SK-N-SH (cell line): ENCODE results near the gene MCAM.

Experiments used
- CTCF ChIP-seq: fragments of 200-600 bp; sonication (generic); IDR thresholded peaks from 2 replicates; pipeline ENCODE4 v1.6.1; 2017; ENCODE audit warnings: antibody characterized with exemption, mild to moderate bottlenecking, moderate library complexity
- EZH2phosphoT487 ChIP-seq: fragments of 200-600 bp; sonication (generic); IDR thresholded peaks from 2 replicates; pipeline ENCODE4 v1.6.1; 2017; ENCODE audit warnings: low read depth, mixed run types, mild to moderate bottlenecking, antibody characterized with exemption, moderate library complexity, borderline replicate concordance
- NRF1 ChIP-seq: IDR thresholded peaks from 2 replicates; pipeline ENCODE4 v1.6.1; 2012; ENCODE audit warnings: low read depth, mild to moderate bottlenecking, low read length
- POLR2AphosphoS5 ChIP-seq: IDR thresholded peaks from 2 replicates; pipeline ENCODE4 v1.6.1; 2012; ENCODE audit warnings: low read depth, low read length
- RAD21 ChIP-seq: IDR thresholded peaks from 2 replicates; pipeline ENCODE4 v1.6.1; 2012; ENCODE audit warnings: mild to moderate bottlenecking, low read length
- SMC3 ChIP-seq: IDR thresholded peaks from 2 replicates; pipeline ENCODE4 v1.6.1; 2012; ENCODE audit warnings: low read depth, low read length, improper control_type of control experiment
- TEAD4 ChIP-seq: IDR thresholded peaks from 2 replicates; pipeline ENCODE4 v1.4.0; 2012; ENCODE audit warnings: mild to moderate bottlenecking, borderline replicate concordance; ENCODE audit not compliant: insufficient read depth

- TF ChIP-seq CTCF (no peak), EZH2phosphoT487 (no peak), RAD21 (no peak), POLR2AphosphoS5 (no peak), NRF1 (no peak), TEAD4 (no peak), SMC3 (no peak)
Observed at GRCh38 chr11:119342362-119343130, 25.6 kb upstream of the MCAM start.
